Omental fat pad (tissue), 4 donors: ENCODE measurements around the gene SNRNP25. TPM values are rescaled to one million over a fixed set of nuclear protein-coding genes. Genes with fewer than 3 reads are reported as not detected.

ENCODE experiments used
- ATAC-seq: fragments of 150-250 bp; one replicate; pipeline ENCODE4 v1.9.1; 2016; ENCODE audit warnings: mild to moderate bottlenecking, moderate library complexity; ENCODE audit not compliant: low FRiP score
- DNase-seq: peaks from one replicate; pipeline ENCODE4 v3.0.0-alpha.2; 2019; ENCODE audit warnings: low spot score
- total RNA-seq, 4 donors: library from RNA; depleted of rRNA; stranded (reverse); fragments of >200 nt; gene quantifications; one replicate each; pipeline ENCODE4 v1.1.0, GENCODE V29; 2016
- TF ChIP-seq, protein P1 (sequence below), 3 donors: fragments of 450-650 bp; IDR thresholded peaks; one replicate each; pipeline ENCODE4 v1.5.1; 2016 to 2017; ENCODE audit warnings: antibody characterized with exemption in 3 of 3, mild to moderate bottlenecking in 3 of 3, moderate library complexity in 2 of 3

Gene SNRNP25
- total RNA-seq, 4 donors from 2014 or later, result 14.1 to 20.3 (median 17.6) TPM

DNA sequence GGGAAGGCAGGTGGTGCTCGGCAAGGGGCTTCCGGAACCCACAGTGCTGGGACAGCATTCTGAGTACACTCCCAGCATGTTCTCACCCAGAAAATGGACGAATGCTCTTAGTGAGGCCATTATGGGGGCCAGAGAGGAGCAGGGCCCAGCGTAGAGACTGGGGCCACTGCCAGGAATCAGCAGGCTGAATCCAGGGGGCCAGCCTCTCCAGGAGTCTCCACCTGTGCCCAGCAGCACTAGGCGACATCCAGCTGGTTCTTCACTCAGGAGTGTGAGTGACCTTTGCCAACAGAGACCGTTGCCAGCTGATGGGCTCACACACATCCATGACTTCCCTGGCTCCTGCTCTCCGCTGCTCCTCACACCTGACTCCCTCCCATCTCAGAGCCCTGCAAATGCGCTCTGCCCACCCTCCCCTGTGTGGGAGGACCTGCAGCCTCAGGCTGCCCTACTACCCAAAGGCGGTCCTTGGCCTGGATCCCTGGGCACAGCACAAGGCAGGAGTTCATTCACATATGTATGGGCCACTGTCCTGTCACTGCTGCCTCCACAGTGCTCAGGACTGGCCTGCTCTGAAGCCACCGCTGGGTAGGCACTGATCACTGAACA, 13.7 kb downstream of the SNRNP25 start:
- ATAC-seq (no peak), DNase-seq (no peak)
- TF ChIP-seq, protein P1, sequence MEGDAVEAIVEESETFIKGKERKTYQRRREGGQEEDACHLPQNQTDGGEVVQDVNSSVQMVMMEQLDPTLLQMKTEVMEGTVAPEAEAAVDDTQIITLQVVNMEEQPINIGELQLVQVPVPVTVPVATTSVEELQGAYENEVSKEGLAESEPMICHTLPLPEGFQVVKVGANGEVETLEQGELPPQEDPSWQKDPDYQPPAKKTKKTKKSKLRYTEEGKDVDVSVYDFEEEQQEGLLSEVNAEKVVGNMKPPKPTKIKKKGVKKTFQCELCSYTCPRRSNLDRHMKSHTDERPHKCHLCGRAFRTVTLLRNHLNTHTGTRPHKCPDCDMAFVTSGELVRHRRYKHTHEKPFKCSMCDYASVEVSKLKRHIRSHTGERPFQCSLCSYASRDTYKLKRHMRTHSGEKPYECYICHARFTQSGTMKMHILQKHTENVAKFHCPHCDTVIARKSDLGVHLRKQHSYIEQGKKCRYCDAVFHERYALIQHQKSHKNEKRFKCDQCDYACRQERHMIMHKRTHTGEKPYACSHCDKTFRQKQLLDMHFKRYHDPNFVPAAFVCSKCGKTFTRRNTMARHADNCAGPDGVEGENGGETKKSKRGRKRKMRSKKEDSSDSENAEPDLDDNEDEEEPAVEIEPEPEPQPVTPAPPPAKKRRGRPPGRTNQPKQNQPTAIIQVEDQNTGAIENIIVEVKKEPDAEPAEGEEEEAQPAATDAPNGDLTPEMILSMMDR (IDR thresholded peaks at IDR 0.05), result no peak

- ATAC-seq (no peak), DNase-seq (no peak)
- TF ChIP-seq, protein P1 (IDR thresholded peaks at IDR 0.05), result no peak
These were observed 14.5 kb downstream of the SNRNP25 start for GRCh38 chr16:67884-68789.

- no peak for DNase-seq
- TF ChIP-seq, protein P1 (IDR thresholded peaks at IDR 0.05), result no peak
- ATAC-seq, result no peak
These were observed 15.6 kb downstream of the SNRNP25 start for GRCh38 chr16:69181-69580.

DNA sequence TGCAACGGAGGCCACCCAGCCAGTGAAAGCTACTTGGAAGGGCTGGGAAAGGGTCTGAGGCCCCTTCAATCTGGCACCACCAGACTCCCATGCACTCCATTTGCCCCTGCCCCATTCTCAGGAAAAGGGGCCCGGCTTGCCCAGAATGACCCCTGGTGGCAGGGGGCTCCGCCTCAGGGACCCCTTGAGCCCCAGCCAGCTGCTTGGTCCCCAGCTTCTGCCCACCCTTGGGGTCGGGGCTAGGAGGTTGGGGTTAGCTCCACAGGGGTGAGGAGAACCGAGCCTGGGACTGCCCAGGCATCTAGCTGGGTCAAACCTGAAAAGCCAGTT, 17.5 kb downstream of the SNRNP25 start:
- ATAC-seq (no peak), DNase-seq (no peak)
- TF ChIP-seq, protein P1 (IDR thresholded peaks at IDR 0.05), result no peak

DNA sequence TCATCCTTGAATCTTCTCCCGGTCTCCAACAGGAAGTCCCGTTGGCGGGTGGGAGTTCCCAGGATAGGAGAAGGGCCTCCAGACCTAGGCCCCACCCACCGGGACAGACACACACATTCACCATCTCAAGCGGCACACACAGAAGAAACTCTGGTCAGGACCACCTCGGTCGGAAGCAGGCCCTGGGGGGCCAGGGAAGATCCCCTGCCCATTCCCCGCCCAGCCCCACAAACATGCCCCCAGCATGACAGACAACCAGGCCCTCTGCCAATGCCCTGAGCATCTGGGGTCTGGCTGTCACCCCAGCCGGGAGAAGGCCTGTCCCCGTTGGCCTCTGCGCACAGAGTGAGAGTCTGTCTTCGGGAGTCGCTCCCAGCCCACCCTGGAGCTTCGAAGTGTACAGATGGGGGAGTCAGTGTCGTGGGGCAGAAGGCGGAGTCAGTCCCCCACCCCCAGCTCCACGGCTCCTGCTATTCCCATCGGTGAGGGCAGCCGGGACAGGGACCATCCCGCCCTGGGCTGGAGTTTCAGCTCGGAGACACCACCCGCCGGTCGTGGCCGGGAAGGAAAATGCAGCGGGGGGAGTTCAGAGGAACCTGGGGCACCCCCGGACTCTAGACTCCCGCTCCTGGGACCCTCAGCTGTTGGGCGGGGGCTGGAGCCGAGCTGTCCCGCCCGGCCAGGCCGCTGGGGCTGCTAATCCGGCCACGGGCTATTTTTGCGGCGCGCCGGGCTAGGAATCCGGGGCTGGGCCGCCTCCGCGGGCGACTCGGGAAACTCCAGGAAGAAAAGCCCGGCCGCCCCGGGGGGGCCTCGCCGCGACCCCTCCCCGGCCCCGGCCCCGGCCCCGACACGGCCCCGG, 18.1 kb downstream of the SNRNP25 start:
- ATAC-seq, result peak; percentile 7
- peak; percentile 49 for DNase-seq
- TF ChIP-seq, protein P1 (IDR thresholded peaks at IDR 0.05), result no peak

GRCh38 chr16:72561-73548, 19.2 kb downstream of the SNRNP25 start, which contains the start of gene RHBDF1:
Gene RHBDF1 (minus strand): TSS chr16:72631. CDS start chr16:65015, 7,616 bp downstream.
- TF ChIP-seq, protein P1 (IDR thresholded peaks at IDR 0.05), result no peak
- no peak for DNase-seq
- ATAC-seq, result peak; percentile 64
